GM12878 (cell line): ENCODE data around the gene DISC1. TPM values are rescaled to one million over a fixed set of nuclear protein-coding genes. Genes with fewer than 3 reads are reported as not detected.

Source experiments
- ATAC-seq: fragments of 200-7000 bp; cut with Tn5 transposase; 3 replicates; pipeline ENCODE4 v1.9.1; 2020; ENCODE audit warnings: mild to moderate bottlenecking, moderate library complexity
- BruUV-seq: library from RNA; stranded (reverse); fragments of 400-500 nt; replicated peaks from 2 replicates; lab custom pipeline; 2021; lab: Mats Ljungman, UMichigan
- CTCF ChIA-PET: fragments of 300-600 bp; sonication (Branson Sonifier 250); formaldehyde crosslinking; extraction: SDS; loops from one replicate; lab custom pipeline; 2021; ENCODE audit warnings: inconsistent platforms; lab: Yijun Ruan, JAX
- POLR2A ChIA-PET: fragments of 350-600 bp; formaldehyde crosslinking; extraction: SDS; loops from one replicate; lab custom pipeline; 2021; ENCODE audit warnings: inconsistent platforms; lab: Charles Lee
- RAD21 ChIA-PET: fragments of 300-600 bp; sonication (Branson Sonifier 250); formaldehyde crosslinking; loops from one replicate; lab custom pipeline; 2023; ENCODE audit warnings: antibody characterized with exemption; ENCODE audit not compliant: unreplicated experiment; lab: Charles Lee
- SMC1A ChIA-PET: fragments of 300-600 bp; sonication (Branson Sonifier 250); formaldehyde crosslinking; loops from one replicate; lab custom pipeline; 2023; ENCODE audit not compliant: unreplicated experiment, uncharacterized antibody; lab: Charles Lee
- DNase-seq: peaks from one replicate; pipeline ENCODE4 v3.0.0-alpha.2; 2011; ENCODE audit warnings: low read depth, low spot score
- FAIRE-seq: peaks from 3 replicates; lab custom pipeline; 2011; peaks lifted over from hg19 to GRCh38; lab: Jason Lieb, UNC
- H2AFZ ChIP-seq: 2 replicates; pipeline ENCODE4 v1.6.0; 2011; ENCODE audit warnings: low read depth, low read length, control low read depth; ENCODE audit not compliant: control insufficient read depth
- H3K27ac ChIP-seq: 2 replicates; pipeline ENCODE4 v1.5.1; 2011; ENCODE audit warnings: control low read depth; ENCODE audit not compliant: control insufficient read depth, insufficient read depth
- H3K27me3 ChIP-seq, 2 experiments: replicated peaks in 1 of 2; 2 replicates each; pipeline versions ENCODE4 v1.6.0 to v1.6.1; 2011; ENCODE audit warnings: low read length in 1 of 2; ENCODE audit not compliant: control insufficient read depth in 2 of 2, insufficient read depth in 2 of 2
- H3K36me3 ChIP-seq, 2 experiments: 2 replicates each; pipeline ENCODE4 v1.5.1; 2011; ENCODE audit warnings: low read length in 1 of 2; ENCODE audit not compliant: control insufficient read depth in 2 of 2, insufficient read depth in 2 of 2
- H3K4me1 ChIP-seq: 2 replicates; pipeline ENCODE4 v1.6.1; 2011; ENCODE audit warnings: mild to moderate bottlenecking, low read length, moderate library complexity, mixed read lengths; ENCODE audit not compliant: control insufficient read depth, insufficient read depth
- H3K4me2 ChIP-seq: 2 replicates; pipeline ENCODE4 v1.6.0; 2011; ENCODE audit warnings: control low read depth; ENCODE audit not compliant: control insufficient read depth, insufficient read depth
- H3K4me3 ChIP-seq: fragments of 200-600 bp; sonication (generic); 2 replicates; pipeline ENCODE4 v1.5.1; 2016
- H3K79me2 ChIP-seq: 2 replicates; pipeline ENCODE4 v1.6.0; 2011; ENCODE audit warnings: low read length; ENCODE audit not compliant: control insufficient read depth, insufficient read depth
- H3K9ac ChIP-seq: 2 replicates; pipeline ENCODE4 v1.8.0; 2011; ENCODE audit warnings: low read length, control low read depth, mixed read lengths; ENCODE audit not compliant: control insufficient read depth, insufficient read depth
- H3K9me3 ChIP-seq: replicated peaks from 3 replicates; pipeline ENCODE4 v1.5.1; 2011; ENCODE audit warnings: mild to moderate bottlenecking, low read length; ENCODE audit not compliant: control insufficient read depth, insufficient read depth
- H4K20me1 ChIP-seq: 2 replicates; pipeline ENCODE4 v1.6.0; 2011; ENCODE audit not compliant: control insufficient read depth, insufficient read depth
- CBX5 ChIP-seq: sonication (generic); IDR thresholded peaks from 2 replicates; pipeline ENCODE4 v1.6.1; 2016; ENCODE audit warnings: low read depth, moderate library complexity, mild to moderate bottlenecking, inconsistent platforms
- CHD2 ChIP-seq: IDR thresholded peaks from 2 replicates; pipeline ENCODE4 v1.6.1; 2011; ENCODE audit warnings: low read depth, low read length, improper control_type of control experiment, borderline replicate concordance
- EED ChIP-seq: sonication (generic); IDR thresholded peaks from 2 replicates; pipeline ENCODE4 v1.6.1; 2016; ENCODE audit warnings: antibody characterized with exemption, low read depth
- EZH2 ChIP-seq: IDR thresholded peaks from 2 replicates; pipeline ENCODE4 v1.6.1; 2012; ENCODE audit warnings: low read depth, mild to moderate bottlenecking, control low read depth, inconsistent platforms, low read length, borderline replicate concordance; ENCODE audit not compliant: control insufficient read depth
- NBN ChIP-seq: fragments of 450-650 bp; IDR thresholded peaks from 2 replicates; pipeline ENCODE4 v1.6.1; 2016
- SMARCA5 ChIP-seq: fragments of 450-650 bp; IDR thresholded peaks from 2 replicates; pipeline ENCODE4 v1.6.1; 2017; ENCODE audit warnings: mild to moderate bottlenecking
- SPI1 ChIP-seq: IDR thresholded peaks from 2 replicates; pipeline ENCODE4 v1.6.1; 2011; ENCODE audit warnings: low read depth, mild to moderate bottlenecking, low read length, moderate library complexity, borderline replicate concordance; ENCODE audit not compliant: insufficient read depth
- STAT3 ChIP-seq: IDR thresholded peaks from 2 replicates; pipeline ENCODE4 v1.6.1; 2011; ENCODE audit warnings: low read depth, low read length, improper control_type of control experiment
- WGBS: methylation state at CpG from one replicate; pipeline ENCODE4 v1.1.6; 2016; ENCODE audit warnings: low lambda C conversion rate; ENCODE audit not compliant: insufficient replicate concordance, insufficient coverage; ENCODE audit errors: missing lambda C conversion rate; 5-methylcytosine and 5-hydroxymethylcytosine counted together
- in situ Hi-C: fragments of 300-500 bp; cut with MboI; formaldehyde crosslinking; loops from 9 replicates; pipeline ENCODE4 v1.14.3; 2018; ENCODE audit warnings: mixed read lengths
- intact Hi-C: fragments of 100-400 bp; cut with micrococcal nuclease; formaldehyde crosslinking; loops from one replicate; pipeline ENCODE4 v1.14.2; 2022; ENCODE audit not compliant: unreplicated experiment
- polyA plus RNA-seq, 11 experiments: library from polyadenylated mRNA; depleted of rRNA in 4 of 11; unstranded in 6 of 11; stranded (reverse) in 5 of 11; fragments of >200 nt; fragmentation: Nextera tagmentation in 4 of 11; fragmentation: Illumina TruSeq in 1 of 11; extraction: Ambion mirVana in 4 of 11; extraction: Trizol in 1 of 11; gene quantifications; 1 replicate in 1 of 11; 2 replicates in 10 of 11; pipeline versions ENCODE4 v1.2.1 to v1.2.3, GENCODE V29; 2011 to 2016; ENCODE audit warnings: inconsistent platforms in 2 of 11, missing spikeins in 2 of 11, low read depth in 1 of 11
- total RNA-seq, 4 experiments: library from RNA; depleted of rRNA in 3 of 4; stranded (reverse); fragments of >200 nt in 3 of 4; fragmentation: Illumina TruSeq in 1 of 4; extraction: Trizol in 1 of 4; gene quantifications; 2 replicates each; pipeline versions ENCODE4 v1.2.1 to v1.2.3, GENCODE V29; 2013 to 2021

Gene DISC1
- total and polyA plus RNA-seq, 10 of the 15 experiments (the other 5 are each of a cell fraction or from before 2014, with no cell fraction given): 0.05 to 0.72 (median 0.19) TPM; not detected in 1

- H3K27me3 ChIP-seq: no peaks in the 10 kb centered on the region
- H3K36me3 ChIP-seq: no peaks in the 10 kb centered on the region
- no peak overlapping the region for H3K4me2 ChIP-seq
- no TSS peak for BruUV-seq
- no peak overlapping the region for H3K9ac ChIP-seq
- CTCF ChIA-PET: interaction anchor here (1.4 kb wide), 1 partner anchor 10 kb away, joined by 3 read pairs; no protein-coding TSS in a partner anchor
- H3K4me3 ChIP-seq: no peak overlapping the region
- no peaks in the 10 kb centered on the region for H3K4me1 ChIP-seq
- POLR2A ChIA-PET: no interaction called here
- no peak overlapping the region for H2AFZ ChIP-seq
- TF ChIP-seq EZH2 (no peak), STAT3 (no peak), SMARCA5 (no peak), CHD2 (no peak), CBX5 (no peak), SPI1 (no peak), NBN (no peak), EED (no peak)
- no peak overlapping the region for H3K27ac ChIP-seq
- intact Hi-C loops: no loop called here
- RAD21 ChIA-PET: no interaction called here
- FAIRE-seq: no peak
- no peak for ATAC-seq
- H4K20me1 ChIP-seq: no peaks in the 10 kb centered on the region
- no peak for DNase-seq
- H3K79me2 ChIP-seq: no peaks in the 10 kb centered on the region
- SMC1A ChIA-PET: no interaction called here
- no peaks in the 10 kb centered on the region for H3K9me3 ChIP-seq
- 0% methylated on average over 1 of the region's 1 CpG for WGBS
- in situ Hi-C loops: no loop called here
Measured at GRCh38 chr1:231702804-231703203, 76.2 kb downstream of the DISC1 start.
